ENCODE data around the gene STING1.

DNA sequence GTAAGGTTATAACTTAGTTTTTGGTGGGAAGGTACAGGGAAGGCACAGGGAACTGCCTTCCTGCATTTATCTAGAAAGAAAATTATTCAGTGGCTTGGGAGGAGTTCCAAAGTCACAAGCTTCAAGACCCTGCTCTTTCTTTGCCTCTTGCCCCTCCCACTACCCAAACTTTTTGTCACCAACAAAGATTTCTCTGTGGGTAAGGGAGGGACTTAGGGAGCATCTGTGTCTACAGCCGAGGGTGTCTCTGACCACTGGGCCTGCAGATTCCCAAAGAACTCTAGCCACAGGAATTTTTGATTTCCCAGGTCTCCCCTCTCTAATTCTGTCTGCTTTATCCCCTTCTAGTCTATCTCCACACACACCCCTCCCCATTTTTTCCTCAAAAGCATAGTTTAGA, 22.1 kb downstream of the STING1 start:
- TF ChIP-seq, protein P1, sequence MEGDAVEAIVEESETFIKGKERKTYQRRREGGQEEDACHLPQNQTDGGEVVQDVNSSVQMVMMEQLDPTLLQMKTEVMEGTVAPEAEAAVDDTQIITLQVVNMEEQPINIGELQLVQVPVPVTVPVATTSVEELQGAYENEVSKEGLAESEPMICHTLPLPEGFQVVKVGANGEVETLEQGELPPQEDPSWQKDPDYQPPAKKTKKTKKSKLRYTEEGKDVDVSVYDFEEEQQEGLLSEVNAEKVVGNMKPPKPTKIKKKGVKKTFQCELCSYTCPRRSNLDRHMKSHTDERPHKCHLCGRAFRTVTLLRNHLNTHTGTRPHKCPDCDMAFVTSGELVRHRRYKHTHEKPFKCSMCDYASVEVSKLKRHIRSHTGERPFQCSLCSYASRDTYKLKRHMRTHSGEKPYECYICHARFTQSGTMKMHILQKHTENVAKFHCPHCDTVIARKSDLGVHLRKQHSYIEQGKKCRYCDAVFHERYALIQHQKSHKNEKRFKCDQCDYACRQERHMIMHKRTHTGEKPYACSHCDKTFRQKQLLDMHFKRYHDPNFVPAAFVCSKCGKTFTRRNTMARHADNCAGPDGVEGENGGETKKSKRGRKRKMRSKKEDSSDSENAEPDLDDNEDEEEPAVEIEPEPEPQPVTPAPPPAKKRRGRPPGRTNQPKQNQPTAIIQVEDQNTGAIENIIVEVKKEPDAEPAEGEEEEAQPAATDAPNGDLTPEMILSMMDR (conservative IDR thresholded peaks at IDR 0.05 in 1 of 2, IDR thresholded peaks at IDR 0.05 in 1 of 2; ENCODE audit: low read depth in 1 of 2, low read length in 2 of 2), result no peak
- TF ChIP-seq EZH2 (IDR thresholded peaks at IDR 0.05; ENCODE audit: low read length, missing control alignments), result no peak

All from fibroblast of lung (primary cell).